A549 (cell line): ENCODE measurements around the gene KCNK7.

Experiments
- CHD4 ChIP-seq: fragments of 200-600 bp; sonication (generic); IDR thresholded peaks from 2 replicates; pipeline ENCODE4 v1.6.1; 2016; ENCODE audit warnings: antibody characterized with exemption, mild to moderate bottlenecking, borderline replicate concordance
- E2F6 ChIP-seq: IDR thresholded peaks from 2 replicates; pipeline ENCODE4 v1.6.1; 2012; ENCODE audit warnings: low read depth, borderline replicate concordance
- JUN ChIP-seq, 2 experiments: fragments of >200 bp; sonication (Bioruptor Twin); formaldehyde crosslinking; IDR thresholded peaks; 2 replicates in 1 of 2; 3 replicates in 1 of 2; pipeline ENCODE4 v1.6.1; 2016 to 2017
- KDM5A ChIP-seq: fragments of 200-600 bp; sonication (generic); IDR thresholded peaks from 2 replicates; pipeline ENCODE4 v1.6.1; 2016; ENCODE audit warnings: antibody characterized with exemption, mild to moderate bottlenecking
- MAX ChIP-seq: IDR thresholded peaks from 2 replicates; pipeline ENCODE4 v1.6.1; 2012
- POLR2A ChIP-seq: IDR thresholded peaks from 2 replicates; pipeline ENCODE4 v1.6.1; 2012; ENCODE audit warnings: mild to moderate bottlenecking, low read length
- RNF2 ChIP-seq: fragments of 200-600 bp; sonication (generic); IDR thresholded peaks from 2 replicates; pipeline ENCODE4 v1.6.1; 2016; ENCODE audit warnings: low read depth, mild to moderate bottlenecking, antibody characterized with exemption, moderate library complexity, borderline replicate concordance
- SMC3 ChIP-seq: fragments of >200 bp; sonication (Bioruptor Twin); formaldehyde crosslinking; IDR thresholded peaks from 3 replicates; pipeline ENCODE4 v1.6.1; 2018; ENCODE audit warnings: inconsistent platforms
- TP53 ChIP-seq: fragments of 250-450 bp; sonication (Bioruptor Pico); IDR thresholded peaks from 2 replicates; pipeline ENCODE4 v1.5.0; 2021; ENCODE audit warnings: mild to moderate bottlenecking, moderate library complexity
- TF ChIP-seq, protein P1 (sequence below): fragments of >200 bp; sonication (Bioruptor Twin); formaldehyde crosslinking; IDR thresholded peaks from 3 replicates; pipeline ENCODE4 v1.5.1; 2016
- TF ChIP-seq, protein P2 (sequence below): fragments of >200 bp; sonication (Bioruptor Twin); formaldehyde crosslinking; IDR thresholded peaks from 3 replicates; pipeline ENCODE4 v1.6.1; 2016
- TF ChIP-seq, protein P3 (sequence below): fragments of 200-600 bp; sonication (generic); IDR thresholded peaks from 2 replicates; pipeline ENCODE4 v1.6.1; 2016; ENCODE audit warnings: antibody characterized with exemption, mild to moderate bottlenecking, moderate library complexity

DNA sequence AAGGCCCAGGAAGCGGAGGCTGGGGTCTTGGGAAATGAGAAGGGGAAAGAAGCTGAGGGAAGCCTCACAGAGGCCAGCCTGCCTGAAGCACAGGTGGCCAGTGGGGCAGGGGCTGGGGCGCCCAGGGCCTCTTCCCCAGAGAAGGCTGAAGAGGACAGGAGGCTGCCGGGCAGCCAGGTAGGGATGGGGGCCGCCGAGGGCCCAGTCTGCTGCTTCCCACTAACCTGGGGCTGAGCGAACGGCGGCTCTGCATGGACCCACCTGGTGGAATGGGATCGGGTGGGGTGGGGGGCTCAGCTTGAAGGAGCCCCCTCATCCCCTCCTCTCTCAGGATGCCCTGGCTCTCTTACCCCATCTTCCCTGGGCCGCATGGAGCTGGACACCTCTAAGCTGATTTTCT is 12.0 kb downstream of the KCNK7 start:
- TF ChIP-seq, protein P1, sequence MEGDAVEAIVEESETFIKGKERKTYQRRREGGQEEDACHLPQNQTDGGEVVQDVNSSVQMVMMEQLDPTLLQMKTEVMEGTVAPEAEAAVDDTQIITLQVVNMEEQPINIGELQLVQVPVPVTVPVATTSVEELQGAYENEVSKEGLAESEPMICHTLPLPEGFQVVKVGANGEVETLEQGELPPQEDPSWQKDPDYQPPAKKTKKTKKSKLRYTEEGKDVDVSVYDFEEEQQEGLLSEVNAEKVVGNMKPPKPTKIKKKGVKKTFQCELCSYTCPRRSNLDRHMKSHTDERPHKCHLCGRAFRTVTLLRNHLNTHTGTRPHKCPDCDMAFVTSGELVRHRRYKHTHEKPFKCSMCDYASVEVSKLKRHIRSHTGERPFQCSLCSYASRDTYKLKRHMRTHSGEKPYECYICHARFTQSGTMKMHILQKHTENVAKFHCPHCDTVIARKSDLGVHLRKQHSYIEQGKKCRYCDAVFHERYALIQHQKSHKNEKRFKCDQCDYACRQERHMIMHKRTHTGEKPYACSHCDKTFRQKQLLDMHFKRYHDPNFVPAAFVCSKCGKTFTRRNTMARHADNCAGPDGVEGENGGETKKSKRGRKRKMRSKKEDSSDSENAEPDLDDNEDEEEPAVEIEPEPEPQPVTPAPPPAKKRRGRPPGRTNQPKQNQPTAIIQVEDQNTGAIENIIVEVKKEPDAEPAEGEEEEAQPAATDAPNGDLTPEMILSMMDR = no peak
- TF ChIP-seq SMC3 (no peak), KDM5A (no peak), MAX (no peak), E2F6 (no peak), CHD4 (no peak), RNF2 (no peak), TP53 (CRISPR knock-in tag) (no peak), POLR2A (no peak), JUN (IDR thresholded peaks at IDR 0.05) (no peak)
- TF ChIP-seq, protein P2, sequence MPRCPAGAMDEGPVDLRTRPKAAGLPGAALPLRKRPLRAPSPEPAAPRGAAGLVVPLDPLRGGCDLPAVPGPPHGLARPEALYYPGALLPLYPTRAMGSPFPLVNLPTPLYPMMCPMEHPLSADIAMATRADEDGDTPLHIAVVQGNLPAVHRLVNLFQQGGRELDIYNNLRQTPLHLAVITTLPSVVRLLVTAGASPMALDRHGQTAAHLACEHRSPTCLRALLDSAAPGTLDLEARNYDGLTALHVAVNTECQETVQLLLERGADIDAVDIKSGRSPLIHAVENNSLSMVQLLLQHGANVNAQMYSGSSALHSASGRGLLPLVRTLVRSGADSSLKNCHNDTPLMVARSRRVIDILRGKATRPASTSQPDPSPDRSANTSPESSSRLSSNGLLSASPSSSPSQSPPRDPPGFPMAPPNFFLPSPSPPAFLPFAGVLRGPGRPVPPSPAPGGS = no peak
- TF ChIP-seq, protein P3, sequence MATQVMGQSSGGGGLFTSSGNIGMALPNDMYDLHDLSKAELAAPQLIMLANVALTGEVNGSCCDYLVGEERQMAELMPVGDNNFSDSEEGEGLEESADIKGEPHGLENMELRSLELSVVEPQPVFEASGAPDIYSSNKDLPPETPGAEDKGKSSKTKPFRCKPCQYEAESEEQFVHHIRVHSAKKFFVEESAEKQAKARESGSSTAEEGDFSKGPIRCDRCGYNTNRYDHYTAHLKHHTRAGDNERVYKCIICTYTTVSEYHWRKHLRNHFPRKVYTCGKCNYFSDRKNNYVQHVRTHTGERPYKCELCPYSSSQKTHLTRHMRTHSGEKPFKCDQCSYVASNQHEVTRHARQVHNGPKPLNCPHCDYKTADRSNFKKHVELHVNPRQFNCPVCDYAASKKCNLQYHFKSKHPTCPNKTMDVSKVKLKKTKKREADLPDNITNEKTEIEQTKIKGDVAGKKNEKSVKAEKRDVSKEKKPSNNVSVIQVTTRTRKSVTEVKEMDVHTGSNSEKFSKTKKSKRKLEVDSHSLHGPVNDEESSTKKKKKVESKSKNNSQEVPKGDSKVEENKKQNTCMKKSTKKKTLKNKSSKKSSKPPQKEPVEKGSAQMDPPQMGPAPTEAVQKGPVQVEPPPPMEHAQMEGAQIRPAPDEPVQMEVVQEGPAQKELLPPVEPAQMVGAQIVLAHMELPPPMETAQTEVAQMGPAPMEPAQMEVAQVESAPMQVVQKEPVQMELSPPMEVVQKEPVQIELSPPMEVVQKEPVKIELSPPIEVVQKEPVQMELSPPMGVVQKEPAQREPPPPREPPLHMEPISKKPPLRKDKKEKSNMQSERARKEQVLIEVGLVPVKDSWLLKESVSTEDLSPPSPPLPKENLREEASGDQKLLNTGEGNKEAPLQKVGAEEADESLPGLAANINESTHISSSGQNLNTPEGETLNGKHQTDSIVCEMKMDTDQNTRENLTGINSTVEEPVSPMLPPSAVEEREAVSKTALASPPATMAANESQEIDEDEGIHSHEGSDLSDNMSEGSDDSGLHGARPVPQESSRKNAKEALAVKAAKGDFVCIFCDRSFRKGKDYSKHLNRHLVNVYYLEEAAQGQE = no peak
